ENCODE data around the gene TRIM67. TPM values are rescaled to one million over a fixed set of nuclear protein-coding genes. Genes with fewer than 3 reads are reported as not detected.
A peak's percentile ranks its signal among the peaks of the same experiment; 100 is the strongest.

The TRIM67 gene
- total and polyA plus RNA-seq, 9 of the 15 experiments (the other 6 are each of a cell fraction or from before 2014, with no cell fraction given) = 0.04 to 0.60 (median 0.31) TPM

GRCh38 chr1:231200388-231201031 lies 38.7 kb downstream of the TRIM67 start (continued):
- TF ChIP-seq MGA (IDR thresholded peaks at IDR 0.05) (peak; percentile 90), VEZF1 (CRISPR knock-in tag; IDR thresholded peaks at IDR 0.05) (peak; percentile 49), TCF7 (IDR thresholded peaks at IDR 0.05; ENCODE audit: borderline replicate concordance) (0 out of 2 replicates have a peak, but pooled peaks have one; percentile 23), ZNF431 (CRISPR knock-in tag; IDR thresholded peaks at IDR 0.05) (no peak), CREB3L1 (IDR thresholded peaks at IDR 0.05; ENCODE audit: borderline replicate concordance, low read depth) (peak; percentile 66; the same call in 1 of the 2 replicates), E2F1 (CRISPR knock-in tag; IDR thresholded peaks at IDR 0.05) (peak; percentile 71), SOX6 (IDR thresholded peaks at IDR 0.05) (peak; percentile 98), ZNF175 (CRISPR knock-in tag; IDR thresholded peaks at IDR 0.05; ENCODE audit: low read depth) (peak; percentile 90), HMGN3 (IDR thresholded peaks at IDR 0.05; ENCODE audit: borderline replicate concordance, extremely low read depth, insufficient read length, low read depth, low read length) (peak; percentile 27), NRF1 (conservative IDR thresholded peaks at IDR 0.05 in 1 of 2, IDR thresholded peaks at IDR 0.05 in 1 of 2) (peak in 1 of 2 experiments; percentile 45; a peak in 2 of 4 replicates)

Measured in K562 (cell line).